HG02571 (cell line): ENCODE results near the gene DNAI2.

ENCODE experiments used
- ATAC-seq: cut with Tn5 transposase; IDR thresholded peaks from one replicate; pipeline ENCODE4 v1.9.1; 2021; ENCODE audit warnings: mild to moderate bottlenecking, moderate library complexity; ENCODE audit not compliant: unreplicated experiment

Gene DNAI2

GRCh38 chr17:74359916-74360315 is 85.9 kb downstream of the DNAI2 start:
- ATAC-seq: no peak

GRCh38 chr17:74360899-74361229 is 86.8 kb downstream of the DNAI2 start:
- no peak for ATAC-seq

- no peak for ATAC-seq
Observed at GRCh38 chr17:74361230-74362068, 87.4 kb downstream of the DNAI2 start, which contains the start of gene BTBD17. Gene BTBD17 (minus strand): TSS chr17:74361868. CDS start chr17:74361819, 49 bp downstream.

GRCh38 chr17:74362069-74362405 is 88.0 kb downstream of the DNAI2 start:
- no peak for ATAC-seq

- ATAC-seq: no peak
Observed at GRCh38 chr17:74362810-74363498, 88.9 kb downstream of the DNAI2 start.
